Activated CD8-positive, alpha-beta memory T cell treated with anti-CD3 and anti-CD28 coated beads, Interleukin-2, amount 50 U/mL, for 24 hours (primary cell): ENCODE results near the gene EXTL2.
"Not testable (repeated sequence)": the region's sequence is repeated elsewhere in the genome, so short reads cannot be mapped to it uniquely, and the experiment has no call there.

Experiments
- DNase-seq: peaks from one replicate; pipeline ENCODE4 v3.0.0-alpha.2; 2020; ENCODE audit errors: extremely low read depth

Gene EXTL2

DNA sequence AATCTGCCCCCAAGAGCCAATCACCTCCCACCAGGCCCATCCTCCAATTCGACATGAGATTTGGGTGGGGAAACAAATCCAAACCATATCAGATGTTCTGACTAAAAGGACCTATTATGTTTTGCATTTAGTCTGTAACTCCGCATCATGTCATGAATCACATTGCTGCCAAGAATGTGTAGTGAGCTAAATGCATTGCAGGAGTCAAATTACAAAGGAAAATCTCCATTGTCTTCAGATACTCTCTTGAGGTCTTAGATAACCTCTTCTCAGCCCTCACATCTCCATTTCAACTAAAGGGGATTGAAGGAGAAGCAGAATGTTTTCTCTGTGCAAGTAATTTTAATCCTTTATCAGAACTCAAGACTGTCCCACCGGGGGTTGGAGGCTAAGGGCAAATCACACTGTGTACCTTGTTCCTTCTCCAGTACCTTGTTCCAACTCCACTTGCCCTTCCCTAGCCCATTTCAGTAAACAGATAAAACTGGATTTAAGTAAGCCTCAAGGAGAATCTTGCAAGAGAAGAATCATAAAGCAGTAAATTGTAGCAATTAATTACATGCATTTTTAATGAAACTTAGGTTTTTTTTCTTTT is 34.1 kb downstream of the EXTL2 start:
- DNase-seq: no peak

DNA sequence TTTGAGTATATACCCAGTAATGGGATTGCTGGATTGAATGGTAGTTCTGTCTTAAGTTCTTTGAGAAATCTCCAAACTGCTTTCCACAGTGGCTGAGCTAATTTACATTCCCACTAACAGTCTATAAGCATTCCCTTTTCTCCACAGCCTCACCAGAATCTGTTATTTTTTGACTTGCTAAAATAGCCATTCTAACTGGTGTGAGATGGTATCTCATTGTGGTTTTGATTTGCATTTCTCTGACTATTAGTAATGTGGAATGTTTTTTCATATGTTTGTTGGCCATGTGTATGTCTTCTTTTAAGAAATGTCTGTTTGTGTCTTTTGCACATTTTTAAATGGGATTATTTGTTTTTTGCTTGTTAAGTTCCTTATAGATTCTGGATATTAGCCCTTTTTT is 39.5 kb downstream of the EXTL2 start:
- DNase-seq: not testable (repeated sequence)

DNA sequence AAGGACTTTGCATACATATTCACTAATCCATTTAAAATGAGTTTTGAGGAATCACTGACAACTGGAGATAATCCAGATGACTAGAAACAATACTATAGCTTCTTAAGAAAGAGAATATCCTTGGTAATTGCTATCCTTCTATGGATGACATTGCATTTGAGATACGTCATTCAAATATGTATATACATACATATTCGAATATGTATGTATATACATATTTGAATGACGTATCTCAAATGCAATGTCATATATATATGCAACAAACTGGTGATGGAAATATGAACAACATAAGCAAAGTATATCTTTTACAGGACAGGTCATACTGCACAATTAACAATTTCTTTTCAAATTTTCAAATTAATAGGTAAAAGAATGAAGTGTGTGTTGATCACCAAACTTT is 41.7 kb downstream of the EXTL2 start:
- no peak for DNase-seq

DNA sequence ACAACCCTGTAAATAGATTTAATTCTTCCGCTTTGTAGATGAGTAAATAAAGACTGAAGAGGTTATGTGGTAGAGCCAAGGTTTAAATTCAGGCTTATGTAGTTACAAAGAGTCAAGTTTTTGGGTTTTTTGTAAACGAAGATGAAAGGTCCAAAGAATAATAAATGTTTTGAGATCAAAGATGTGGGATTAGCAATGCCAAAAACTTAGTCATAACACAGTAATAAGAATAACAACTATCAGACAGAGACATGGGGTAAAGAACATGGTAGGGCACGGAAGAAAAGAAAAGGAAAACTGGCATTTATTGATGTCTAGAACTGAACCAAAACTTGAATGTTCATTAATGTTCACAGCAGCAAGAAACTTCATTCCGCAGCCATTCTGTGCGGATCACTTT is 42.9 kb downstream of the EXTL2 start:
- DNase-seq: no peak

DNA sequence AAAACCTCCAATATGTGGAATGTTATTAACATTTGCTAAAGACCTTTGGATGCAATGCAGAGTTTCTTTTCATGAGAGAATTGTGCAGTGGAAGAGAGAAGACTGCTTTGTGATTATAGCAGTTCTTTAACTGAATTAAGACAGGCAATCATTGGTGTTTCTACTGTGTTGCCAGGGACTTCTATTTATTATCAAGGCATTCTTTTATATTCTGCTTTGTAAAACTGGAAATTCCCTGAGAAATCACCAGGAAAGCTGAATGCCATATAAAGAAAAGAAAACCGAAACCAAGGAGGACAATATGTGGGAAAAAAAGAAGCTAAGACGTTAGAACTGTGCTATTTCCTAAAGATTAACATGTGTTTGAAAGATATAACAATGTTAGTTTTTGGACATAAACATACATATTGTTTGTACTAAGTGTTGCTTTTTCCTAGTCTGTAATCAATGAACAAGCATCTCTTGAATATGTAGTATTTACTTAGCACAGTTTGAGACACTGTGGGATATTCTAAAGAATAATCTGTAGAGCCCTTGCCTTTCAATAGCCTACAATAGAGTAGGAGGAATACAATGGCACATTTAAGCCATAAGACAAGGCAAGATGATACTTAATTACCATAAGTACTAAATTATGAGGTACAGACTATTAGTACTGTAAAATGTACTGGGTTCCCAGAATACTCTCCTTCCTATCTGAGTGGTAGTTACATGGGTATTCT is 47.1 kb downstream of the EXTL2 start:
- DNase-seq: no peak

- DNase-seq: not testable (repeated sequence)
Observed at GRCh38 chr1:100843160-100843559, 51.5 kb downstream of the EXTL2 start.

DNA sequence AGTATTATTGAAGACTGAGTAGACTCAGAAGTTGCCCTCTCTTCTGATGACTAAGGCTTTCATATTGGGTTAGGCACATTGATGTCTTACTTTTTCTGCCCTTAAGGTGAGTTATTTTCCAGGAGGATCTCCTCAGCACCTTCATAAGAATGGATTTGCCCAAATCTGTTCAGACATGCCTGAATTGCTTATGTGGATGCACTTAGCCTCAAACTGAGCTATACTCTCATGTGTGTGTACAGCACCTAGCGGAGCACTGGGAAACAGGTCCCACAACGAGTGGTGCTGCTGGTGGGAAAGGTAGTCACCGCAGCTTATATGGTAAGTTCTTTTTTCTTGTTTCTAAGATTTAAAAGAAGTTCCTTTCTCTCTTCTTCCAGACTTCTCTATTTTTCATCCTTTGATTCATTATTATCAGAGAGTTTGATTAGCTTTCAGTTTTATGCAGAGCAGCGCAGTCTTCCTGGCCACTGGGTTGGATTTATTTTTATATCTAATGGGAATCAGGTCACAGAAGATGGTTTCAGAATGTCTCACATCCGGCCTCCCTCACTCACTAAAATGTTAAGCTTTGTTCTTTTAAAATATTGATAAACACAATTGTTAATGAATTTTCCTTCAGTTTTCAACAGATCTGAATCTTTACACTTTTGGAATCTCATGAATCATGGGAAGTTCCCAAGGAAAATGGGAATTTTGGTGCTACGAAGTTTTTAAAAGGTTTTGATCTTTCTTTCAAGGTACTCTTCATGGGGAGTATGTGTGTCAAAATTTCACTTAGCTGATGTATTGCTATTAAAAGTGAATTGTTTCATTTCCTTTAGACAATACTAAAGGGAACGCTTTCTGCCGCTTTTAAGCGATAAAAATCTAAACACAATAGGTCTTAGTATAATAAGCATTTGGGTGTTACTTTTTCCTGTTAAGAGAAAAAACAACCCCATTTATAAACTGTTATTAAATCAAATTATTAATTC is 58.5 kb downstream of the EXTL2 start:
- no peak for DNase-seq

GRCh38 chr1:100834777-100835660 is 59.6 kb downstream of the EXTL2 start:
- DNase-seq: no peak

GRCh38 chr1:100832694-100833428 is 61.8 kb downstream of the EXTL2 start:
- DNase-seq: no peak

DNA sequence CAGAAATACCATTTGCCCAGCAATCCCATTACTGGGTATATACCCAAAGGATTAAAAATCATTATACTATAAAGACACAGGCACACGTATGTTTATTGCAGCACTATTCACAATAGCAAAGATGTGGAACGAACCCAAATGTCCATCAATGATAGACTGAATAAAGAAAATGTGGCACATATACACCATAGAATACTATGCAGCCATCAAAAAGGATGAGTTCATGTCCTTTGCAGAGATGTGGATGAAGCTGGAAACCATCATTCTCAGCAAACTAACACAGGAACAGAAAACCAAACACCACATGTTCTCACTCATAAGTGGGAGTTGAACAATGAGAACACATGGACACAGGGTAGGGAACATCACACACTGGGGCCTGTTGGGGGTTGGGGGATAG is 69.0 kb downstream of the EXTL2 start:
- DNase-seq: not testable (repeated sequence)
